ENCODE measurements around the gene CDC42.

The CDC42 gene

GRCh38 chr1:22128392-22128791, 75.9 kb downstream of the CDC42 start:
- TF ChIP-seq GATA1 (IDR thresholded peaks at IDR 0.05; ENCODE audit: low read depth, low read length) (no peak), POLR2A (IDR thresholded peaks at IDR 0.05; ENCODE audit: low read length) (no peak)
- no peak for DNase-seq

GRCh38 chr1:22129501-22130117, 77.1 kb downstream of the CDC42 start:
- no peak for DNase-seq
- TF ChIP-seq GATA1 (IDR thresholded peaks at IDR 0.05; ENCODE audit: low read depth, low read length) (no peak), POLR2A (IDR thresholded peaks at IDR 0.05; ENCODE audit: low read length) (no peak)

- DNase-seq, result no peak
- TF ChIP-seq POLR2A (IDR thresholded peaks at IDR 0.05; ENCODE audit: low read length), result no peak
Observed at GRCh38 chr1:22131062-22131461, 78.6 kb downstream of the CDC42 start.

GRCh38 chr1:22131875-22132486, 79.5 kb downstream of the CDC42 start:
- TF ChIP-seq GATA1 (IDR thresholded peaks at IDR 0.05; ENCODE audit: low read depth, low read length) (no peak), POLR2A (IDR thresholded peaks at IDR 0.05; ENCODE audit: low read length) (no peak)
- peak; percentile 50 to 73 for DNase-seq

GRCh38 chr1:22132517-22133235, 80.2 kb downstream of the CDC42 start:
- TF ChIP-seq GATA1 (IDR thresholded peaks at IDR 0.05; ENCODE audit: low read depth, low read length) (no peak), POLR2A (IDR thresholded peaks at IDR 0.05; ENCODE audit: low read length) (no peak)
- no peak for DNase-seq

- DNase-seq, result no peak
- no peak for TF ChIP-seq GATA1 (IDR thresholded peaks at IDR 0.05; ENCODE audit: low read depth, low read length)
- TF ChIP-seq POLR2A (IDR thresholded peaks at IDR 0.05; ENCODE audit: low read length), result no peak
Observed at GRCh38 chr1:22133247-22133930, 80.9 kb downstream of the CDC42 start.

- no peak for TF ChIP-seq POLR2A (IDR thresholded peaks at IDR 0.05; ENCODE audit: low read length)
- TF ChIP-seq GATA1 (IDR thresholded peaks at IDR 0.05; ENCODE audit: low read depth, low read length), result no peak
- DNase-seq, result no peak
Observed at GRCh38 chr1:22133931-22134324, 81.4 kb downstream of the CDC42 start.

- no peak for DNase-seq
- TF ChIP-seq GATA1 (IDR thresholded peaks at IDR 0.05; ENCODE audit: low read depth, low read length) (no peak), POLR2A (IDR thresholded peaks at IDR 0.05; ENCODE audit: low read length) (no peak)
Observed at GRCh38 chr1:22137004-22137720, 84.7 kb downstream of the CDC42 start.

GRCh38 chr1:22139066-22139594, 86.6 kb downstream of the CDC42 start:
- no peak for TF ChIP-seq POLR2A (IDR thresholded peaks at IDR 0.05; ENCODE audit: low read length)
- DNase-seq, result no peak

GRCh38 chr1:22139817-22140216, 87.3 kb downstream of the CDC42 start:
- no peak for TF ChIP-seq POLR2A (IDR thresholded peaks at IDR 0.05; ENCODE audit: low read length)
- no peak for TF ChIP-seq GATA1 (IDR thresholded peaks at IDR 0.05; ENCODE audit: low read depth, low read length)
- DNase-seq, result no peak

Data from erythroblast (primary cell).